ENCODE results near the gene FGA.

The FGA gene

DNA sequence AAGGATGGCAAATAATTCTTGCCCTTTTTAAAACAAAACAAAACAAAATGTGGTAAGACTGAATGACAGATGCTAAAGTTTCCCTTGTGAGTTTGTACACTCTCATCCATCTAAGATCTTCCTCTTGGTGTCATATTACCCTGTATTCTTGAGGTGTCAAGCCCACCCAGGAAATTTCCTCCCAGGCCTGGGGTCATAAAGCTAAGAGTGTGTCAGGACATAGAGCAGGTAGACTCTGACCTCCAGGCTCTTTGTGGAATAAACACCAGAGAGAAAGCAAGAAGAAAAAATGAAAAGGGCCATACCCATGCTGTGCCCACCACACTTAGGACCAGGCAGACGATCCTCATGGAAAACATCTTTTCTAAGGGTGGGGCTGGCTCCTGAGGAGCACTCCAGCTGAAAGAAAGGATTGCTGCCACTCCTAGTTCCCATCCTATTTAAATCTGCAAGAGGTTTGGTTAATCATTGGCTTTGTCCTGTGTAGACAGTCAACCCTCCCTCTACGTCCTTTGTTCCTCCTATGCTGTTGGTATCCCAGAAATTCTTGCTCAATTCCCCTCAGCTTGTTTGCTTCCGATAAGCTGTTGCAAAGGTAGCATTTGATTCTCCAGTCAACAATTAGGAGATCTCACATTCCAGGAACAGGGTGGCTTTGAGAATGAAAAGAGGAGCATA is at the start of gene FGA:
TSS of gene FGA (minus strand) at position 414 of the 678 bp plus-strand sequence. CDS start at position 359, 55 bp downstream.
- TF ChIP-seq, protein P1, sequence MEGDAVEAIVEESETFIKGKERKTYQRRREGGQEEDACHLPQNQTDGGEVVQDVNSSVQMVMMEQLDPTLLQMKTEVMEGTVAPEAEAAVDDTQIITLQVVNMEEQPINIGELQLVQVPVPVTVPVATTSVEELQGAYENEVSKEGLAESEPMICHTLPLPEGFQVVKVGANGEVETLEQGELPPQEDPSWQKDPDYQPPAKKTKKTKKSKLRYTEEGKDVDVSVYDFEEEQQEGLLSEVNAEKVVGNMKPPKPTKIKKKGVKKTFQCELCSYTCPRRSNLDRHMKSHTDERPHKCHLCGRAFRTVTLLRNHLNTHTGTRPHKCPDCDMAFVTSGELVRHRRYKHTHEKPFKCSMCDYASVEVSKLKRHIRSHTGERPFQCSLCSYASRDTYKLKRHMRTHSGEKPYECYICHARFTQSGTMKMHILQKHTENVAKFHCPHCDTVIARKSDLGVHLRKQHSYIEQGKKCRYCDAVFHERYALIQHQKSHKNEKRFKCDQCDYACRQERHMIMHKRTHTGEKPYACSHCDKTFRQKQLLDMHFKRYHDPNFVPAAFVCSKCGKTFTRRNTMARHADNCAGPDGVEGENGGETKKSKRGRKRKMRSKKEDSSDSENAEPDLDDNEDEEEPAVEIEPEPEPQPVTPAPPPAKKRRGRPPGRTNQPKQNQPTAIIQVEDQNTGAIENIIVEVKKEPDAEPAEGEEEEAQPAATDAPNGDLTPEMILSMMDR (conservative IDR thresholded peaks at IDR 0.05) = no peak
- H3K27ac ChIP-seq = no peak within 1 kb of the TSS

DNA sequence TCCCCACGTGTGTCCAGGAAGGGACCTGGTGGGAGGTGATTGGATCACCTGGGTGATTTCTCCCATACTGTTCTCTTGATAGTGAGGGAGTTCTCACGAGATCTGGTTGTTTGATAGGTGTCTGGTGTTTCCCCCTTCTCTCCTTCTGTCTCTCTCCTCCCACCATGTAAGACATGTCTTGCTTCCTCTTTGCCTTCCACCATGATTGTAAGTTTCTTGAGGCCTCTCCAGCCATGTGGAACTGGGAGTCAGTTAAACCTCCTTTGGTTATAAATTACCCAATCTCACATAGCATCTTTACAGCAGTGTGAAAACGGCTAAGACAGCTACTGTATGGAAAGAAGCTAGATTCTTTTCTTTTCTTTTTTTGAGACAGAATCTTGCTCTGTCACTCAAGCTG is 43.5 kb upstream of the FGA start:
- TF ChIP-seq, protein P1 (conservative IDR thresholded peaks at IDR 0.05) = no peak
- H3K27ac ChIP-seq = no peak overlapping the region

- H3K27ac ChIP-seq = no peak overlapping the region
- TF ChIP-seq, protein P1 (conservative IDR thresholded peaks at IDR 0.05) = no peak
Observed at GRCh38 chr4:154631828-154632227, 41.3 kb upstream of the FGA start.

DNA sequence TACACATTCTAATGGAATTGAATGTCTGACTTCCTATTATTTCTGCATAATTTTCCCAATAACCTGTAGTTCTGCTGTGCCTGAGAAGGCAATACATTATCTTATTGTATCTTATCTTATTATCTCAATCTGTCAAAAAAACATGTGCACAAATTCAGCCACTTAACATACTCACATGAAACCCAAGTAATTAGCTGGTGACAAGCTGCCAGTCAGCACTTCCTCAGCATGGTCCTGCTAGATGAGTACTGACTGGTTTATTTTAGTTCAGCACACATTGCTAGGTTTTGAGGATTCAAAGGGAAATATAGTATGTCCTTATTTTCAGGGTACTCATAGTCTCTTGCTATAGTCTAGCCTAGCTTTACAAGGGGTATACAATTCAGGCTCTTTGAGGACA is 39.8 kb upstream of the FGA start:
- TF ChIP-seq, protein P1 (conservative IDR thresholded peaks at IDR 0.05) = no peak
- no peak overlapping the region for H3K27ac ChIP-seq

DNA sequence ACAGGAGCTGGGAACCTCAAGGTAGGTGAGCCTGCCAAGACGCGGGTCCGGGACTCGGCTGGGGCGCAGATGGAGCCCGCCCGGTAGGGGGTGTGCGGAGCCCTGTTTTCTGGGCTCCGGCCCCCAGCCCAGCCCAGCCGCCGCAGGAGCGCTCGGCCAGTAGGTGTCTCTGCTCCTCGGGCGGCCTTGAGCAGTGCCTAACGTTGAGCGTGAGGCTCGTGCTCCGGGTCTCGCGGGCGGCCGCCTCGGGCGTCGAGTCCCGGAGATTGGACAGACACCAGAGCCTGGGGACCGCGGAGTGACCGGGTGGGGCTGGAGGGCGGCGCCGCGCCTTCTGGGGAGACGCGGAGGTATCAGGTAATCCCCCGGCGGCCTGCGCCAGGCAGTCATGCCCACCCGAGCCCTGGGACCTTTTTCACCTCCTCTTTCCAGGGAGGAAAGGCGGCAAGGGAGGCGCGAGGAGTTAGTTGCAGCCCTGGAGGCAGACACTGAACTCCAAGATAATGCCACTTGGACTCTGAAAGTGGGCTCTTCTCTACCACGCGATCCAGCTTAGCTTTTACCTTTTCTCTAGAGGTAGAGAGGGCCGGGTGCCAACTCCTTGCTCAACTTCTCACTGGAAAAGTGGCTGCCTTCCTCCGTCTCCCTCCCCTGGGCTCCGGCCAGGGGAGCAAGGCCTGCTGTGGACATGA is 36.4 kb upstream of the FGA start:
- TF ChIP-seq, protein P1 (conservative IDR thresholded peaks at IDR 0.05) = peak; percentile 72
- no peak overlapping the region for H3K27ac ChIP-seq

GRCh38 chr4:154625971-154626370 is 35.4 kb upstream of the FGA start:
- TF ChIP-seq, protein P1 (conservative IDR thresholded peaks at IDR 0.05) = no peak
- no peak overlapping the region for H3K27ac ChIP-seq

- H3K27ac ChIP-seq = no peak overlapping the region
- TF ChIP-seq, protein P1 (conservative IDR thresholded peaks at IDR 0.05) = no peak
Observed at GRCh38 chr4:154623995-154624394, 33.5 kb upstream of the FGA start.

Data from VCaP (cell line).